Sigmoid colon (tissue), 7 donors: ENCODE data around the gene RRP1. TPM values are rescaled to one million over a fixed set of nuclear protein-coding genes. Genes with fewer than 3 reads are reported as not detected.

Source experiments
- DNase-seq: peaks from one replicate; pipeline ENCODE4 v3.0.0-alpha.2; 2019
- H3K27ac ChIP-seq, 4 donors: fragments of 200-600 bp; sonication (generic); one replicate each; pipeline ENCODE4 v1.5.1; 2016 to 2019; ENCODE audit warnings: mild to moderate bottlenecking in 1 of 4
- H3K27me3 ChIP-seq, 3 donors: fragments of 200-600 bp; sonication (generic); one replicate each; pipeline ENCODE4 v1.5.1; 2019; ENCODE audit warnings: mild to moderate bottlenecking in 1 of 3
- H3K36me3 ChIP-seq, 4 donors: fragments of 200-600 bp; sonication (generic); one replicate each; pipeline ENCODE4 v1.5.1; 2016 to 2019
- H3K4me1 ChIP-seq, 4 donors: fragments of 200-600 bp; sonication (generic); one replicate each; pipeline ENCODE4 v1.5.1; 2017 to 2019
- H3K4me3 ChIP-seq, 4 donors: fragments of 200-600 bp; sonication (generic); one replicate each; pipeline ENCODE4 v1.5.1; 2017 to 2019; ENCODE audit warnings: mild to moderate bottlenecking in 2 of 4, moderate library complexity in 1 of 4
- H3K9me3 ChIP-seq, 4 donors: fragments of 200-600 bp in 3 of 4; sonication (generic) in 3 of 4; one replicate each; pipeline versions ENCODE4 v1.5.1 to v1.6.1; 2013 to 2019
- CTCF ChIP-seq, 4 experiments: fragments of 450-650 bp in 3 of 4; fragments of 200-600 bp in 1 of 4; IDR thresholded peaks; one replicate each; pipeline ENCODE4 v1.5.1; 2016 to 2019; ENCODE audit warnings: antibody characterized with exemption in 4 of 4, mild to moderate bottlenecking in 3 of 4, moderate library complexity in 2 of 4
- EP300 ChIP-seq, 4 donors: sonication (generic); formaldehyde crosslinking; IDR thresholded peaks; one replicate each; pipeline ENCODE4 v1.6.1; 2017; ENCODE audit warnings: antibody characterized with exemption in 4 of 4
- POLR2A ChIP-seq, 2 donors: fragments of 450-650 bp; IDR thresholded peaks; one replicate each; pipeline ENCODE4 v1.6.1; 2016; ENCODE audit warnings: antibody characterized with exemption in 2 of 2, mild to moderate bottlenecking in 2 of 2, moderate library complexity in 2 of 2
- POLR2AphosphoS5 ChIP-seq, 4 donors: sonication (generic); formaldehyde crosslinking; IDR thresholded peaks; one replicate each; pipeline ENCODE4 v1.6.1; 2017; ENCODE audit warnings: antibody characterized with exemption in 4 of 4
- WGBS, 2 donors: extraction: QIAGEN DNeasy Blood & Tissue Kit; methylation state at CpG; one replicate each; pipeline ENCODE4 v1.1.7; 2013; 5-methylcytosine and 5-hydroxymethylcytosine counted together
- intact Hi-C: fragments of 100-400 bp; cut with DNase I; formaldehyde crosslinking; loops from one replicate; pipeline ENCODE4 v1.15.1; 2023
- polyA plus RNA-seq, 3 donors: library from polyadenylated mRNA; stranded (reverse); fragments of 200-250 nt; gene quantifications; one replicate each; pipeline ENCODE4 v1.2.3, GENCODE V29; 2013
- total RNA-seq, 4 donors: library from RNA; depleted of rRNA; stranded (reverse); fragments of >200 nt; gene quantifications; one replicate each; pipeline ENCODE4 v1.1.0, GENCODE V29; 2016
- donor health status: healthy with polysubstance abuse.
- donor health status: Bipolar disorder and iron deficiency.
- donor health status: healthy.

RRP1 gene
- total and polyA plus RNA-seq, 7 donors: 3.9 to 16.2 (median 10.5) TPM

- WGBS, 2 donors: 97 to 98% methylated on average over 16 of the region's 16 CpGs
- DNase-seq: no peak
- Histone ChIP-seq H3K4me1 (peaks cover 0 to 16% (median 12%) of the 10 kb centered on the region in 4 donors), H3K27ac (no peak overlapping the region), H3K36me3 (peaks cover 5 to 75% (median 29%) of the 10 kb centered on the region in 4 donors), H3K4me3 (no peak overlapping the region), H3K9me3 (no peaks in the 10 kb centered on the region), H3K27me3 (no peaks in the 10 kb centered on the region)
- intact Hi-C loops: no loop called here
- TF ChIP-seq CTCF (IDR thresholded peaks at IDR 0.05): no peak
- TF ChIP-seq EP300 (IDR thresholded peaks at IDR 0.05): no peak
- TF ChIP-seq POLR2A (IDR thresholded peaks at IDR 0.05): no peak
- TF ChIP-seq POLR2AphosphoS5 (IDR thresholded peaks at IDR 0.05): no peak
Observed at GRCh38 chr21:43753439-43753799, 36.0 kb upstream of the RRP1 start.

- DNase-seq: no peak
- Histone ChIP-seq H3K27me3 (no peaks in the 10 kb centered on the region), H3K4me1 (peaks cover 0 to 31% (median 21%) of the 10 kb centered on the region in 4 donors), H3K4me3 (no peak overlapping the region), H3K27ac (no peak overlapping the region), H3K9me3 (no peaks in the 10 kb centered on the region), H3K36me3 (peaks cover 5 to 60% (median 28%) of the 10 kb centered on the region in 4 donors)
- intact Hi-C loops: no loop called here
- 89 to 91% methylated on average over 26 of the region's 26 CpGs for WGBS, 2 donors
- TF ChIP-seq CTCF (IDR thresholded peaks at IDR 0.05) (no peak), POLR2A (IDR thresholded peaks at IDR 0.05) (no peak), POLR2AphosphoS5 (IDR thresholded peaks at IDR 0.05) (no peak), EP300 (IDR thresholded peaks at IDR 0.05) (no peak)
Observed at GRCh38 chr21:43754948-43755781, 34.2 kb upstream of the RRP1 start.

DNA sequence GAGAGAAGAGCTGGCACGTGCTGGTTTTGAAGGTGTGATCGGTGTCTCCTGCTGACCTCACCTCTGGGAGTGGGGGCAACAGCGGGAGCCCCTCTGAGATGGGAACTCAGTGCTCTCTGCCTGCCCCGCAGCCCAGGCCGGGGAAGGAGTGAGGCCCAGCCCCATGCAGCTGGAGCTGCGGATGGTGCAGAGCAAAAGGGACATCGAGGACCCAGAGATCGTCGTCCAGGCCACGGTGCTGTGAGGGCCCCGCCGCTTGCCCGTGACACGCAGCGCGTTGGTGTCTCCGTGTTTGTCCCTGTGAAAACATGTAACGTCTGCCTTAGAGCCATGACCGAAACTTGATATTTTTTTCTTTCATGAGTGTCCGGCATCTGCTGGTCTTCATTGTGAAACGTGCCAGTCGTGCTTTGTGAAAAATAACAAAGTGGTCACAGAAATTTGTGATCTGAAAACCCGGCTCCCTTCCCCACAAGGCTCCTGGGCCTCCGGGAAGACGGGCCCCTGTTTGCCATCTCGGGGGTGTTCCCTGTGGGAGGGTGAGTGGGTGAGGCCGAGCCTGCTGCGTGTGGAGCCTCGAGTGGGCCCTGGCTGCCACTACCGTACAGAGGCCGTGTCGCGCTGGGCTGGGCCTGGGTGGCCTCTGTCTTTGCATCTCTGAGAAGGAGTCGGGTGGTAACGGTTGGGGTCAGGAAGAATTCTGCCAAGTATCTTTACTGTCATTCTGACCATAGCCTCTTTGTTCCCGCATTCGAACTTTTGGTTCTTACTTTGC is 33.4 kb upstream of the RRP1 start:
- WGBS, 2 donors: 96% methylated on average over 37 of the region's 37 CpGs
- Histone ChIP-seq H3K27me3 (no peaks in the 10 kb centered on the region), H3K9me3 (no peaks in the 10 kb centered on the region), H3K36me3 (peaks cover 5 to 56% (median 26%) of the 10 kb centered on the region in 4 donors), H3K27ac (no peak overlapping the region), H3K4me1 (peaks cover 0 to 31% (median 21%) of the 10 kb centered on the region in 4 donors), H3K4me3 (no peak overlapping the region)
- no peak for DNase-seq
- intact Hi-C loops: loop anchor here (2.0 kb wide), 1 partner anchor 27 kb away; no protein-coding TSS in a partner anchor
- TF ChIP-seq POLR2A (IDR thresholded peaks at IDR 0.05) (no peak), EP300 (IDR thresholded peaks at IDR 0.05) (no peak), CTCF (IDR thresholded peaks at IDR 0.05) (no peak), POLR2AphosphoS5 (IDR thresholded peaks at IDR 0.05) (no peak)

DNA sequence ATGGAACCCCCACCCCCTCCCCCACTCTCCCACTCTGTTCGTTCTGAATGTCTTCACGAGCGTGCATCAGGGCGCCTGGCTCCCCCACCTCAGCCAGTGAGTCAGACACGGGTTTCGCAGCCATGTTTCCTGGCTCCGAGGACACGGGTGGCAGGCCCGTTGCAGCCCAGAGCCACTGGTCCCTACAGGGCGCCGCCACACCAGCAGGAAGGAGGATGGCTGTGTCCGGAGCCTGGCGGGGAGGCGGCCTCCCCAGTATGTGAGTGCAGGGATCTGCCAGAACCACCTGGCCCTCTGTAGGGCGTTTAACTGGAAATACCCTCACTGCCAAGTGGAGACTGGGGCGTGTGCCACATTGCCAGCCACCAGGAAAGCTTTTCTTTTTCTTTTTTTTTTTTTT is 31.8 kb upstream of the RRP1 start:
- intact Hi-C loops: loop anchor here (2.0 kb wide), 1 partner anchor 29 kb away; no protein-coding TSS in a partner anchor
- H3K4me1 ChIP-seq: peaks cover 0 to 31% (median 21%) of the 10 kb centered on the region in 4 donors
- peak overlapping the region; percentile 78 to 84 (median 81) for H3K27ac ChIP-seq
- peaks cover 5 to 51% (median 20%) of the 10 kb centered on the region in 4 donors for H3K36me3 ChIP-seq
- TF ChIP-seq POLR2AphosphoS5 (IDR thresholded peaks at IDR 0.05): peak in 1 of 4 donors; percentile 13
- TF ChIP-seq POLR2A (IDR thresholded peaks at IDR 0.05): no peak
- no peak for DNase-seq
- 85 to 88% methylated on average over 16 of the region's 16 CpGs for WGBS, 2 donors
- H3K9me3 ChIP-seq: no peaks in the 10 kb centered on the region
- H3K4me3 ChIP-seq: peak overlapping the region in 3 of 4 donors; percentile 27 to 40 (median 30)
- no peaks in the 10 kb centered on the region for H3K27me3 ChIP-seq
